Endodermal cell (in vitro differentiated cells): ENCODE data around the gene F7. TPM values are rescaled to one million over a fixed set of nuclear protein-coding genes. Genes with fewer than 3 reads are reported as not detected.
A peak's percentile ranks its signal among the peaks of the same experiment; 100 is the strongest.

Experiments used
- DNase-seq: peaks from one replicate; pipeline ENCODE4 v3.0.0-alpha.2; 2017
- H3K27ac ChIP-seq: 2 replicates; pipeline ENCODE4 v1.5.1; 2013; ENCODE audit warnings: mild to moderate bottlenecking, low read depth, low read length, moderate library complexity
- H3K27me3 ChIP-seq: 2 replicates; pipeline ENCODE4 v1.6.1; 2013; ENCODE audit warnings: mild to moderate bottlenecking, low read length, moderate library complexity; ENCODE audit not compliant: insufficient read depth, control insufficient read depth, poor library complexity, severe bottlenecking
- H3K36me3 ChIP-seq: 2 replicates; pipeline ENCODE4 v1.7.0; 2013; ENCODE audit warnings: mild to moderate bottlenecking, low read length, moderate library complexity; ENCODE audit not compliant: control insufficient read depth, insufficient read depth
- H3K4me1 ChIP-seq: one replicate; pipeline ENCODE4 v1.7.0; 2013; ENCODE audit warnings: low read length; ENCODE audit not compliant: control insufficient read depth, insufficient read depth
- H3K4me3 ChIP-seq: 2 replicates; pipeline ENCODE4 v1.5.1; 2013; ENCODE audit warnings: mild to moderate bottlenecking, low read length, moderate library complexity
- H3K9ac ChIP-seq: 2 replicates; pipeline ENCODE4 v1.6.1; 2013; ENCODE audit warnings: mild to moderate bottlenecking, low read length, moderate library complexity; ENCODE audit not compliant: poor library complexity, severe bottlenecking; ENCODE audit errors: extremely low read depth
- H3K9me3 ChIP-seq: 2 replicates; pipeline ENCODE4 v1.6.1; 2013; ENCODE audit warnings: mild to moderate bottlenecking, low read length, moderate library complexity; ENCODE audit not compliant: control insufficient read depth
- H3K27ac Mint-ChIP-seq: 2 replicates; pipeline ENCODE4 v1.8.0; 2020; ENCODE audit warnings: mixed read lengths
- H3K27me3 Mint-ChIP-seq: 2 replicates; pipeline ENCODE4 v1.8.0; 2021; ENCODE audit warnings: mild to moderate bottlenecking, mixed read lengths; ENCODE audit not compliant: insufficient read depth
- H3K36me3 Mint-ChIP-seq: 2 replicates; pipeline ENCODE4 v1.8.0; 2020; ENCODE audit warnings: low read depth, mixed read lengths
- H3K4me1 Mint-ChIP-seq: 2 replicates; pipeline ENCODE4 v1.8.0; 2020; ENCODE audit warnings: mixed read lengths
- H3K4me3 Mint-ChIP-seq: 2 replicates; pipeline ENCODE4 v1.8.0; 2020; ENCODE audit warnings: mild to moderate bottlenecking, moderate library complexity, mixed read lengths
- H3K9me3 Mint-ChIP-seq: 2 replicates; pipeline ENCODE4 v1.8.0; 2020; ENCODE audit warnings: mild to moderate bottlenecking, mixed read lengths
- WGBS, 2 experiments: methylation state at CpG; one replicate each; pipeline versions ENCODE4 v1.1.5 to v1.1.7; 2013; ENCODE audit warnings: missing lambda C conversion rate in 2 of 2, mixed read lengths in 1 of 2; ENCODE audit not compliant: insufficient coverage in 1 of 2, insufficient read length in 1 of 2; 5-methylcytosine and 5-hydroxymethylcytosine counted together
- total RNA-seq, 2 donors: library from RNA; stranded (reverse); fragmentation: NEBNext Ultra II Directional in 1 of 2; extraction: Animal tissue kit (Norgen Biotek cat#: 25700) in 1 of 2; gene quantifications; 2 replicates in 1 of 2; 3 replicates in 1 of 2; pipeline ENCODE4 v1.2.1, GENCODE V29; 2021
- TF ChIP-seq, protein P1 (sequence below): fragments of 200-600 bp; sonication (generic); conservative IDR thresholded peaks from 2 replicates; pipeline ENCODE4 v1.5.0; 2021; ENCODE audit warnings: antibody characterized with exemption, mild to moderate bottlenecking

Gene F7
- total RNA-seq, 2 donors from 2014 or later: 4.7 to 6.4 TPM

DNA sequence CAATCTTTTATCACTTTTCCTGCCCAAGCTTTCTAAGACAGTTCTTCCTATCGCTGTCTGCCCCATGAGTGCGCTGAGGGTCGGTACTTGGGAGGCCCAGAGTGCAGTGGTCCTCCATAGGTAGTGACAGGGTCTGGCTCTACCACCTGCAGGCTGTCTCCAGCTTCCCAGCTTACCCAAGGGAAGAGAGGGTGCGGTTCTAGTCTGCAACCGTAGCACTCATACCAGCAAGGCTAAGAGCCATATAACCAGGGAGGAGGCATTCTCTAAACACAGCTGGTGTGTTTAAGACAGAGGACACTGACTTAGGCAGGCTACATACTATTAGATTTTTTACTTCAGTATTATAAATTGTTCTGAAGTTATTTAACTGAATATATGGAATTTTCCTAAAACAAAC is 61.1 kb downstream of the F7 start:
- TF ChIP-seq, protein P1, sequence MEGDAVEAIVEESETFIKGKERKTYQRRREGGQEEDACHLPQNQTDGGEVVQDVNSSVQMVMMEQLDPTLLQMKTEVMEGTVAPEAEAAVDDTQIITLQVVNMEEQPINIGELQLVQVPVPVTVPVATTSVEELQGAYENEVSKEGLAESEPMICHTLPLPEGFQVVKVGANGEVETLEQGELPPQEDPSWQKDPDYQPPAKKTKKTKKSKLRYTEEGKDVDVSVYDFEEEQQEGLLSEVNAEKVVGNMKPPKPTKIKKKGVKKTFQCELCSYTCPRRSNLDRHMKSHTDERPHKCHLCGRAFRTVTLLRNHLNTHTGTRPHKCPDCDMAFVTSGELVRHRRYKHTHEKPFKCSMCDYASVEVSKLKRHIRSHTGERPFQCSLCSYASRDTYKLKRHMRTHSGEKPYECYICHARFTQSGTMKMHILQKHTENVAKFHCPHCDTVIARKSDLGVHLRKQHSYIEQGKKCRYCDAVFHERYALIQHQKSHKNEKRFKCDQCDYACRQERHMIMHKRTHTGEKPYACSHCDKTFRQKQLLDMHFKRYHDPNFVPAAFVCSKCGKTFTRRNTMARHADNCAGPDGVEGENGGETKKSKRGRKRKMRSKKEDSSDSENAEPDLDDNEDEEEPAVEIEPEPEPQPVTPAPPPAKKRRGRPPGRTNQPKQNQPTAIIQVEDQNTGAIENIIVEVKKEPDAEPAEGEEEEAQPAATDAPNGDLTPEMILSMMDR: no peak
- peaks cover 12% of the 10 kb centered on the region for H3K9me3 Mint-ChIP-seq
- Histone ChIP-seq H3K27me3 (no peaks in the 10 kb centered on the region), H3K27ac (no peak overlapping the region), H3K9ac (no peak overlapping the region), H3K4me1 (peaks cover 23% of the 10 kb centered on the region), H3K9me3 (peaks cover 12% of the 10 kb centered on the region), H3K4me3 (no peak overlapping the region), H3K36me3 (peaks cover 31% of the 10 kb centered on the region)
- H3K4me3 Mint-ChIP-seq: no peak overlapping the region
- peaks cover 49% of the 10 kb centered on the region for H3K36me3 Mint-ChIP-seq
- WGBS, 2 experiments: 95 to 100% methylated on average over 2 to 5 of the region's 5 CpGs
- peaks cover 36% of the 10 kb centered on the region for H3K4me1 Mint-ChIP-seq
- peak; percentile 32 for DNase-seq
- H3K27me3 Mint-ChIP-seq: no peaks in the 10 kb centered on the region
- no peak overlapping the region for H3K27ac Mint-ChIP-seq

GRCh38 chr13:113167155-113167554 is 61.6 kb downstream of the F7 start:
- H3K27me3 ChIP-seq: no peaks in the 10 kb centered on the region
- no peak for DNase-seq
- no peak overlapping the region for H3K27ac ChIP-seq
- Mint-ChIP-seq H3K9me3 (peaks cover 12% of the 10 kb centered on the region), H3K4me1 (peaks cover 39% of the 10 kb centered on the region), H3K36me3 (peaks cover 54% of the 10 kb centered on the region), H3K27ac (no peak overlapping the region), H3K4me3 (no peak overlapping the region), H3K27me3 (no peaks in the 10 kb centered on the region)
- H3K4me1 ChIP-seq: peaks cover 24% of the 10 kb centered on the region
- H3K4me3 ChIP-seq: no peak overlapping the region
- peaks cover 36% of the 10 kb centered on the region for H3K36me3 ChIP-seq
- H3K9me3 ChIP-seq: peaks cover 12% of the 10 kb centered on the region
- TF ChIP-seq, protein P1: no peak
- 96% methylated on average over 9 to 10 of the region's 10 CpGs for WGBS, 2 experiments
- no peak overlapping the region for H3K9ac ChIP-seq

- H3K27me3 ChIP-seq: no peaks in the 10 kb centered on the region
- TF ChIP-seq, protein P1: no peak
- peaks cover 58% of the 10 kb centered on the region for H3K36me3 Mint-ChIP-seq
- H3K27ac ChIP-seq: no peak overlapping the region
- no peaks in the 10 kb centered on the region for H3K27me3 Mint-ChIP-seq
- no peak overlapping the region for H3K4me3 Mint-ChIP-seq
- peaks cover 12% of the 10 kb centered on the region for H3K9me3 ChIP-seq
- no peak overlapping the region for H3K27ac Mint-ChIP-seq
- peaks cover 39% of the 10 kb centered on the region for H3K36me3 ChIP-seq
- H3K4me1 Mint-ChIP-seq: peaks cover 42% of the 10 kb centered on the region
- 93 to 100% methylated on average over 1 of the region's 3 CpGs for WGBS, 2 experiments
- no peak for DNase-seq
- peaks cover 24% of the 10 kb centered on the region for H3K4me1 ChIP-seq
- no peak overlapping the region for H3K9ac ChIP-seq
- peaks cover 12% of the 10 kb centered on the region for H3K9me3 Mint-ChIP-seq
- H3K4me3 ChIP-seq: no peak overlapping the region
Observed at GRCh38 chr13:113167575-113167974, 62.0 kb downstream of the F7 start.
